Anterior cingulate cortex (tissue), 58 donors: Measurements from ENCODE around the gene CPT1B.
A peak's percentile ranks its signal among the peaks of the same experiment; 100 is the strongest.

ENCODE experiments used
- DNase-seq, 58 donors: peaks; one replicate each; lab custom pipeline; 2025; lab: John Stamatoyannopoulos, UW

Gene CPT1B

DNA sequence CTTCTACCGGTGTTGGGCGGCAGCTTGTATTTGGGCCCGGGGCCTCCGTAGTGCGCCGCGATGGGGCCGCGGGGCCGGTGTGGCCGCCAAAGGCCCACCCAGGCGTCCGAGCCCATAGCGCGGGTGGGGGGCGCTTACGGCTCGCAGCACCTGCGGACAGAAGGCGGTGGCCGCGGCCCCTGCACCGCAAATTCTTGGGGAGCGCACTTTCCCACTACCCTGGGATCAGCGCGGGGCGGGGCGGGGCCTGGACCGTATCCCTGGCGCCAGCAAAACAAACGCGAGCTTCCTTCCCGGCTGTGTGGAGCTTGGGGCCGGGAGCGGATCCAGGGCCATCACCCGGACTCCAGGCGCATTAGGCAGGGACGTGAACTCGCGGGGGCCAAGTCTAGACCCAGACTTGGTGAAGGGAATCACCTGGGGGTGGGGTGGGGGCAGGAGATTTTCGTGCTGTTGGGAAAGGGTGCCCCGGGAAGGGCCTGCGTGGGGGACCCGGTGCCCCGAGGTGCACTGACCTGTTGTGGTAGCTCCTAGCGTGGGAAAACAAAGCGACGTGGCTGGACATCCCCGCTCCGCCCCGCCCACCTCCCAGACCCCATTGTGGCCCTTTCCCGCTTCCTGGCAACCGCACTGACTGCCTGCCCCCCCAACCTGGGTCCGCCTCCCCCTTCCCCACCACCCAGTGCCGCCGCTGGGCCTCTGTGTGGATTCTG, 46.1 kb downstream of the CPT1B start:
- DNase-seq = no peak

DNA sequence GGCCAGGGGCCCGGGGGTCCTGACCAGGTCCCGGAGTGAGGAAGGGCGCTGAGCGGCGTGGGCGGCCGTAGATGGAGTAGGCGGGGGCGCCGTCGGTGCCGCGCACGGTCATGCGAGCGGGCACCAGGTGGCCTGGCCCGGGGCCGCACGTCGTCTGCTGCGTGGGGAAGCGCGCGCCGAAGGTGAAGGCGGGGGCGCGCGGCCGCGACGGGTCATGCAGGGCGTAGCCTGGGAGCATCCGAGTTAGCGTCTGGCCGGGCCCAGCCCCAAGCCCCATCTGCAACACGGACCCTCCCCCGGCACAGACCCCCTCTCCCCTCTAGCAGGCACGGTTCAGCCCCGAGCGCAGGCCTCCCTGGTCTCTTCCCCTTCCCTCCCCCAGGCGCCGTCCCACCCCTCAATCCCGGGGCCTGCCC, 46.7 kb downstream of the CPT1B start:
- DNase-seq = no peak

DNA sequence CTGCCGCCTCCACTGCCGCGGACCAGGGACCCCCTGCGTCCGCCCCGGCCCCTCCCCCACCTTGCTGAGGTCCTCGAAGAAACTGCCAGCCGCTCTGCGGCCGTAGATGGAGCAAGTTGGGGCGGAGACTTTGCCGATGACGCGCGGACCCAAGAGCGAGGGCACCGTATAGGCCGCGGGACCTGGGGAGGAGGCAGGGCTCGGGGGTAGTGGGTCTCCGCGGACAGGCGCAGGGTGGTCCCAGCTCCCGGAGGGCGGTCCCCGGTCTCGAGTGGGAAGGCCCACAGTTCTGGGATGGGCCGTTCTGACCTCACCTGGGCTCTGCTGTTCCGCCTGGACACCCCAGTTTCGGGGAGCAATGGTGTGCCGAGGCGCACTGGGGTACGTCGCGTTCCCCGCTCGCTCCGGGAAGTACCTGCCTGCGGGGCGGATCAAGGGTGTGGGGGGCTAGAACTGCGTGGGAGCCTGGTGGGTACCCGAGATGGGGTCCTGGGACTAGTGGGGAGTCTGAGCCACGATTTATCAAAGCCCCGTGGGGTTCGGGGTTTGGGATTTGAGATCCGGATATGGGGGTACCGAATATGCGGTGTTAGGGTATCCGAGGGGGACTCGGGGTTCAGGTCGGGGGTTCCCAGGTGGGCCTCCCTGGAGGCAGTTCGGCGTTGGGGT, 47.2 kb downstream of the CPT1B start:
- peak in 1 of 58 donors; percentile 13 for DNase-seq

DNA sequence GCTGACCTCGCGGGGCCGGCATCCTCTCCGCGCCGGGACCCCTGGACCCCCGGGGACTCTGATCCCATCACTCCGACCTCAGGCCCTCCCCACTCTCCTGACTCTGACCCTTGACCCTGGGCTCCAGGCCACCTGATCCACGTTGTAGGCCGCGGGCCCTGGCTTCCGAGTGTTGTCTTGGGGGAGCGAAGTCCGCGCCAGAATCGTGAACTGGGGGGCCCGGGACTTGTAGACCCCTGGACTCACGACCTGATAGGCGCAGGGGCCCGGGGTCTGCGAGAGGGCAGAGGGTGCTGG, 47.7 kb downstream of the CPT1B start:
- no peak for DNase-seq

DNA sequence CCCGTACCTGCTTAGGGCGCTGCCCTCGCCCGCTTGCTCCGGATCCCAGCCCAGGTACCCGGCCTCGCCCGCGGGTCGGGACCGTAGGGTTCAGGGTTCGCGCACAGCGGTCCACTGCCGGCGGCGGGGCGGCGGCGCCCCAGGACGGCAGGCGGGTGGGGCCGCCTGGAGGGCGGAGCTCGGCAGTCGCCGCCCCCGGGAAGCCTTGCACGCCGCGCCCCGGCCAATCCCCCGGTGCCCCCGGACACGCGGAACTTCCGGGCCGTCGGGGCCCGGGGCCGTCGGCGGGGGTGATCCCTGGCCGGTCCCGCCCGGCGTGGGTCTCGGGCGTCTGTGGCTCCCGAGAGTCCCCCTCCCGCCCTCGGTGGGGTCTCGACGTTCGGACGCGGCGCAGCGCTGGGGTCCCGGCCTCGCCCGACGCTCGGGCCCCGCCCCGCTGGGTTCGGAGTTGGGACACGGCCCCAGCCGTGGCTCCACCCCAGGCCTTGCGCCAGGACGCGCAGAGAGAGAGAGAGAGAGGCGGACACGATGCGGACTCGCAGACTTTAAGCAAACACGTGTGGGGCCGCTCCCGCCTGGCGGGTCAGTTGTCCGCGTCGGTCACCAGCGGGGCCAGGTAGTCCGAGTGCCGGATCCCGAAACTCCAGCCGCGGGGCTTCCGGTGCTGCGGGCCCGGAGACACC, 48.2 kb downstream of the CPT1B start, which contains the start of gene TYMP:
Gene TYMP, minus strand, starts transcription at position 116 of the 683 bp plus-strand sequence. CDS start 303 bp downstream, outside the sequence.
- peak in 1 of 58 donors; percentile 21 for DNase-seq

DNA sequence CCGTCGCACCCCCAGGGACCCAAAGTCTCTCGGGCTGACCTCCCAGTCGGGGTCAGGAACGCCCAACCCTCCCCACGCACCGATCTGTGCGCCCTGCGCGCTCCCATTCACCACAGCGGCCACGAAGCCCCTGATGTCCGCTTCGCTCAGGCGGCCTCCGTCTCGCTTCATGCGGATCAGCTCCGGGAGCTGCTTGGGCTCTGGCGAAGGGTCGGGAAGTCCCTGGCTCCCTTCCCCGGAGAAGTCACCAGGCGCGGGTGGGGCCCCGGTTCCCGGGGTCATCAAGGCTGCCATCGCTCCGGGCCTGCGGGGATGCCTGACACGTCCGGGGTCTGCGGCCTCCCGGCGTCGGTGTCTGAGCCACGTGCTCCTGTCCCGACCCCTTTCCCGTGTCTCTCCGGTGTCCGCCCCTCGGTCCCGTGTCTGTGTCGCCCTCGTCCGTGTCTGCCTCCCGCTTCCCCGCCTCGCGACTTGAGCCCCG, 48.8 kb downstream of the CPT1B start:
- DNase-seq = no peak

DNA sequence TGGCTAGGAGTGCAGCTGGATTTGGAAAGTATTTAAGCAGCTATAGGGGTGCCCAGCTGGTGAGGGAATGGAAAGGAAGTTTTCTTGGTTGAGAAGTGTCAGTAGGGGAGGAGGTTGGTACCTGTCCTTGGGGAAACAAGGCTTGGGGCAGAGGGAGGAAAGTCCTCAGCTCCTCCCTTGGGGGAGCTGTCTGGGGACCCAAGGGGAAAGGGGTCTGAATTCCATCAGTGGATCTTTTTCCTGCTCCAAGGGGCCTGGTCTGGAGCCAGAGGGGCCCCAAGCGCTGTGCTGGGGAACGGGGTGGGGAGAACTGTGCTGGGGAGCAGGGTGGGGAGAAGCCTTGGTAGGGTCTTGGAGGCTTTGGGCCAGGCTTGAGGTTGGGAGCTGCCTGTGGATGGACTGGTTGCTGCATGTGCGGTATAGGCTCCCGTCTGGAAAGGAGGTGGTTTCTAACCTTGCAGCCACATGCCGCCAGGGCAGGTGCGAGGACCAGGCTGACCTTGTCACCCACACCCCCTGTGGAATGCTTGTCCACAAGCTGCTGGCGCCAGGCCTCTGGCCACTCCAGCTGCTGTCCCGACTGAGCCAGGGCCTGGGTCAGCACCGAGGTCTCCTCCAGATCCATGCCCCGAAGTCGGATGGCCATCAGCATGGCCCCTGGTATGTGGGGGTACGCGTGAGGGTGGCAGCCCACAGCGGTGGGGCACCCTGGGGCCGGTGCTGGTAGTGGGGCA, 49.4 kb downstream of the CPT1B start:
- DNase-seq = no peak

DNA sequence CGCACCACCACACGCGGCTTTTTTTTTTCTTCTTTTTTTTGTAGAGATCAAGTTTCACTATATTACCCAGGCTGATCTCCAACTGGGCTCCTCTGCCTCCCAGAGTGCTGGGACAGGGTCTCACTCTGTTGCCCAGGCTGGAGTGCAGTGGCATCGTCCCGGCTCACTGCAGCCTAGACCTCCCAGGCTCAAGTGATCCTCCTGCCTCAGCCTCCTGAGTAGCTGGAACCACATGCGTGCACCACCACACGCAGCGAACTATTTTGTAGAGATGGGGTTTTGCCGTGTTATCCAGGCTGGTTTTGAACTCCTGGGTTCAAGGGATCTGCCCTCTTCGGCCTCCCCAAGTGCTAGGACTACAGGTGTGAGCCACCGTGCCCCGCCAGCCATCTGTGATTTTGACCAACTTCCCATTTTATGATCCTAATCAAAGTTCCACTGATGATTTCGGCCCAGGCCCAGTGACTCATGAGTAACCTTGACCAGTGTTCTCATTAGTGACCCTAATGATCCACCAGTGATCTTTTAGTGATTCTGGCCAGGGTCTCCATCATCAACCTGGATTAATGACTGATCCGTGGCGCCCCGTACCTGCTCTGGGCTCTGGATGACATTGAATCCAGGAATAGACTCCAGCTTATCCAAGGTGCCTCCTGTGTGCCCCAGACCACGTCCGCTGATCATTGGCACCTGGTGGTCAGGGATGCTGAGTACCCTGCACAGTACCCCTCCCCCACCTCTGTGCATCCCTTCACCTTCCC, 50.1 kb downstream of the CPT1B start:
- DNase-seq = no peak

DNA sequence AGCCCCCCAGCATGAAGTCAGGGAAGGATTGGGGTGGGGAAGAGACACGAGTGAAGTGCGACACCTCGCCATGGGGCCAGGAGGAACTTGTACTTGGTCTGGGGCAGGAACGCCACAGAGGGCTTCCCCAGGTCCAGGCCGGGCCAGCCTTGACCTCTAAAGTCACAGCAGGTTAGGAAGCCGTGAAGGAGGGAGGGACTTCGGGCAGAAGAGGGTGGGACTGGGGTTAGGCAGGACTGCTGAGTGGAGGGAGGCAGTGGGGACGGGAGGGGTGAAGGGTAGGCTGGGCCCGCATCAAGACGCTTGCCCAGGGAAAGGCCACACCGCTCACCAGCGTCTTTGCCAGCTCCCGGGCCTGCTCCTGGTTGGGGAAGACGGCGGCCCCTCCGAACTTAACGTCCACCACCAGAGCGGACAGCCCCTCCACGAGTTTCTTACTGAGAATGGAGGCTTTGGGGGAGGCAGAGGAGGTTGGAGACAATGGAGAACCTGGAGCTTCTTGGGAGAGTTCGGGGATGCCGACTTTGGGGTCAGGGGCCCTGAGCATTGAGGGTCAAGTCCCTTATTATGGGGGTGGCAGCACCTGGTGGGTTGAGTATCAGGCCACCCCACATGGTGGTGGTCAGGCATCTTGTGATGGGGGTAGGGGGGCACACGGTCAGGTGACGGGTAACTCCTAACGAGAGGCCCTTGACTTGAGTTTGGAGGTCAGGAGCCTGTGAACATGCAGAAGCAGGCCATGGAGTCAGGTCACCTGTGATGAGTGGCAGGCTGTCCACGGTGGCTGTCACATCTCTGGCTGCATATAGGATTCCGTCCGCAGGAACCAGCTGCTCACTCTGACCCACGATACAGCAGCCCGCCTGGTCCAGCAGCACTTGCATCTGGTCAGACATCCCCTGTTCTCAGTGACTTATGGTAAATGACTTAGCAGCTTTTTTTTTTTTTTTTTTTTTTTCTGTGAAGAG, 51.1 kb downstream of the CPT1B start:
- DNase-seq = no peak

GRCh38 chr22:50526108-50526833, 52.0 kb downstream of the CPT1B start:
- DNase-seq = peak in 37 of 58 donors; percentile 40 to 80 (median 68)

- DNase-seq = peak in 19 of 58 donors; percentile 46 to 90 (median 75)
Measured at GRCh38 chr22:50525858-50526107, 52.4 kb downstream of the CPT1B start.

- DNase-seq = peak; percentile 44 to 97 (median 91)
Measured at GRCh38 chr22:50525104-50525857, 52.9 kb downstream of the CPT1B start, which contains the start of gene SCO2. SCO2 (minus strand) TSS chr22:50525598; CDS start chr22:50524411, 1,187 bp downstream.

GRCh38 chr22:50524676-50525103, 53.5 kb downstream of the CPT1B start:
- no peak for DNase-seq

- no peak for DNase-seq
Measured at GRCh38 chr22:50523806-50524675, 54.2 kb downstream of the CPT1B start.

- DNase-seq = no peak
Measured at GRCh38 chr22:50523458-50523805, 54.8 kb downstream of the CPT1B start.

- DNase-seq = no peak
Measured at GRCh38 chr22:50522806-50523438, 55.3 kb downstream of the CPT1B start.
